HepG2 (cell line): ENCODE data around the gene GRIK4.

Experiments
- CTCF ChIP-seq: sonication (generic); formaldehyde crosslinking; IDR thresholded peaks from 2 replicates; pipeline ENCODE4 v1.5.0; 2020; ENCODE audit warnings: mild to moderate bottlenecking, missing genetic modification reagents, moderate library complexity
- EZH2 ChIP-seq: conservative IDR thresholded peaks from 2 replicates; pipeline ENCODE4 v1.6.1; 2012; ENCODE audit warnings: mild to moderate bottlenecking, low read depth, low read length, moderate library complexity
- TP53 ChIP-seq: sonication (generic); formaldehyde crosslinking; conservative IDR thresholded peaks from 2 replicates; pipeline ENCODE4 v1.4.0; 2020; ENCODE audit warnings: missing genetic modification reagents

DNA sequence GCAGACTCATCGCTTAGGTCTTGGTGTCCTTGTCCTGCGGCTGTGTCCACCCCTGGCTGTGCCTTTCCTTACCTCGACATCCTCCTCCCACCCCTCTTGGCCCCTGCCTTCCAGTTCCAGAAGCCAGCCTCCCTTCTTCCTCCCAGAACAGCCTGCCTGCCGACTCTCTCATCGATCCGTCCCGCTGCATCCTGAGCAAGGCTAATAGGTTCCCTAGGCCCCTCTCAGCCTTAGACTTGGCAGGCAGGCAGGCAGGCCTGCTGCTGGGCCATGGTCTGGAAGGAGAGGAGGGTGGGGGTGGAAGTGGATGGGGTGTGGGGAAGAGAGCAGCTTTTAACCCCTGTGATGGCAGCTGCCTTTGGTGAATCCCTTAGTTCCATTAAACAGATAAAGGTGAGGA is 315.6 kb downstream of the GRIK4 start:
- no peak for TF ChIP-seq EZH2
- TF ChIP-seq CTCF (CRISPR knock-in tag): no peak
- no peak for TF ChIP-seq TP53 (CRISPR knock-in tag)
